Measurements from ENCODE around the gene GPR132.

DNA sequence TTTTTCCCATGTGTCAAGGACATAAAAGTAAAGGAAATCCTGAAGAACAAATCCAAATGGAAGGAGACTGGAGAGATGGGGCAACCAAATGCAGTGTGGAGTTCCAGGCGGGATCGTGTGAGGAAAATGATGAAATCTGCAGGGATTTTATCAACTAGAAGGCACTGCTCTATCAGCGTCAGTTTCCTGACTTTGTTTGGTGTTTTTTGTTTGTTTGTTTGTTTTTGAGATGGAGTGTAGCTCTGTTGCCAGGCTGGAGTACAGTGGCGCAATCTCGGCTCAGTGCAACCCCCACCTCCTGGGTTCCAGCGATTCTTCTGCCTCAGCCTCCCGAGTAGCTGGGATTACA, 43.3 kb upstream of the GPR132 start:
- TF ChIP-seq, protein P1, sequence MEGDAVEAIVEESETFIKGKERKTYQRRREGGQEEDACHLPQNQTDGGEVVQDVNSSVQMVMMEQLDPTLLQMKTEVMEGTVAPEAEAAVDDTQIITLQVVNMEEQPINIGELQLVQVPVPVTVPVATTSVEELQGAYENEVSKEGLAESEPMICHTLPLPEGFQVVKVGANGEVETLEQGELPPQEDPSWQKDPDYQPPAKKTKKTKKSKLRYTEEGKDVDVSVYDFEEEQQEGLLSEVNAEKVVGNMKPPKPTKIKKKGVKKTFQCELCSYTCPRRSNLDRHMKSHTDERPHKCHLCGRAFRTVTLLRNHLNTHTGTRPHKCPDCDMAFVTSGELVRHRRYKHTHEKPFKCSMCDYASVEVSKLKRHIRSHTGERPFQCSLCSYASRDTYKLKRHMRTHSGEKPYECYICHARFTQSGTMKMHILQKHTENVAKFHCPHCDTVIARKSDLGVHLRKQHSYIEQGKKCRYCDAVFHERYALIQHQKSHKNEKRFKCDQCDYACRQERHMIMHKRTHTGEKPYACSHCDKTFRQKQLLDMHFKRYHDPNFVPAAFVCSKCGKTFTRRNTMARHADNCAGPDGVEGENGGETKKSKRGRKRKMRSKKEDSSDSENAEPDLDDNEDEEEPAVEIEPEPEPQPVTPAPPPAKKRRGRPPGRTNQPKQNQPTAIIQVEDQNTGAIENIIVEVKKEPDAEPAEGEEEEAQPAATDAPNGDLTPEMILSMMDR (conservative IDR thresholded peaks at IDR 0.05) = no peak
- no peak for TF ChIP-seq ZFX (IDR thresholded peaks at IDR 0.05)
